ENCODE results near the gene PDE11A.

- no peak for TF ChIP-seq POLR2AphosphoS5 (IDR thresholded peaks at IDR 0.05)
- no peak for TF ChIP-seq POLR2A (IDR thresholded peaks at IDR 0.05)
Measured at GRCh38 chr2:177812713-177813396, 259.7 kb downstream of the PDE11A start.
